HCT116 (cell line): ENCODE data around the gene HYAL1. TPM values are rescaled to one million over a fixed set of nuclear protein-coding genes. Genes with fewer than 3 reads are reported as not detected.

ENCODE experiments used
- ATAC-seq: fragments of 200-7000 bp; cut with Tn5 transposase; 2 replicates; pipeline ENCODE4 v1.9.1; 2020; ENCODE audit warnings: mild to moderate bottlenecking, moderate library complexity
- BruUV-seq: library from RNA; stranded (reverse); fragments of 400-500 nt; replicated peaks from 2 replicates; lab custom pipeline; 2021; lab: Mats Ljungman, UMichigan
- CTCF ChIA-PET: fragments of 300-600 bp; sonication (Branson Sonifier 250); formaldehyde crosslinking; loops from one replicate; lab custom pipeline; 2021; ENCODE audit warnings: antibody characterized with exemption; lab: Charles Lee
- POLR2A ChIA-PET: fragments of 300-600, 350-600 bp; sonication (Branson Sonifier 250); formaldehyde crosslinking; loops from one replicate; lab custom pipeline; 2021; ENCODE audit warnings: antibody characterized with exemption; lab: Charles Lee
- RAD21 ChIA-PET, 2 experiments: fragments of 300-600 bp; sonication (Branson Sonifier 250); formaldehyde crosslinking; loops; one replicate each; lab custom pipeline; 2023; ENCODE audit warnings: low total read pairs in 2 of 2; ENCODE audit not compliant: uncharacterized antibody in 2 of 2, unreplicated experiment in 2 of 2, low non-redundant PET in 1 of 2; lab: Charles Lee
- DNase-seq: peaks from one replicate; pipeline ENCODE4 v3.0.0-alpha.2; 2010; ENCODE audit warnings: low read depth, low spot score
- H2AFZ ChIP-seq: fragments of 200-600 bp; shearing (Covaris generic), sonication (generic); 2 replicates; pipeline ENCODE4 v1.6.1; 2017; ENCODE audit warnings: low read depth, mixed run types, mixed read lengths, antibody characterized with exemption, low read length; ENCODE audit not compliant: poor library complexity, severe bottlenecking
- H3K27ac ChIP-seq: 2 replicates; pipeline ENCODE4 v1.5.1; 2012; ENCODE audit warnings: low read depth, low read length
- H3K27me3 ChIP-seq: fragments of 200-600 bp; sonication (generic); 2 replicates; pipeline ENCODE4 v1.6.1; 2016; ENCODE audit warnings: mixed run types, low read length, mixed read lengths; ENCODE audit not compliant: insufficient read depth
- H3K36me3 ChIP-seq, 2 experiments: fragments of 200-500 bp in 1 of 2; fragments of 200-600 bp in 1 of 2; sonication (Bioruptor generic) in 1 of 2; sonication (generic) in 1 of 2; 2 replicates each; pipeline versions ENCODE4 v1.5.1 to v1.6.1; 2014 to 2016; ENCODE audit warnings: low read length in 2 of 2, inconsistent platforms in 1 of 2, mixed read lengths in 1 of 2, mixed run types in 1 of 2; ENCODE audit not compliant: insufficient read depth in 2 of 2, control insufficient read depth in 1 of 2
- H3K4me1 ChIP-seq, 2 experiments: fragments of 200-600 bp in 1 of 2; sonication (generic) in 1 of 2; 2 replicates each; pipeline versions ENCODE4 v1.5.1 to v1.6.1; 2012 to 2017; ENCODE audit warnings: low read length in 2 of 2, inconsistent platforms in 1 of 2, mild to moderate bottlenecking in 1 of 2, mixed read lengths in 1 of 2, mixed run types in 1 of 2, moderate library complexity in 1 of 2; ENCODE audit not compliant: insufficient read depth in 2 of 2, control insufficient read depth in 1 of 2
- H3K4me2 ChIP-seq: fragments of 200-600 bp; sonication (generic); 2 replicates; pipeline ENCODE4 v1.6.1; 2017; ENCODE audit warnings: mixed run types, low read length, mixed read lengths
- H3K4me3 ChIP-seq, 2 experiments: fragments of 200-600 bp in 1 of 2; sonication (generic) in 1 of 2; replicated peaks in 1 of 2; 2 replicates each; pipeline ENCODE4 v1.5.1; 2011 to 2016; ENCODE audit warnings: low read length in 2 of 2, control low read depth in 1 of 2, low read depth in 1 of 2, mild to moderate bottlenecking in 1 of 2, mixed read lengths in 1 of 2, mixed run types in 1 of 2
- H3K79me2 ChIP-seq: fragments of 200-600 bp; sonication (generic); 2 replicates; pipeline ENCODE4 v1.6.1; 2017; ENCODE audit warnings: mild to moderate bottlenecking, mixed run types, low read length, moderate library complexity, mixed read lengths; ENCODE audit not compliant: insufficient read depth
- H3K9ac ChIP-seq: fragments of 200-600 bp; sonication (generic); 2 replicates; pipeline ENCODE4 v1.6.1; 2016; ENCODE audit warnings: low read length, mixed read lengths
- H3K9me2 ChIP-seq: fragments of 200-600 bp; sonication (generic), shearing (Covaris generic); 2 replicates; pipeline ENCODE4 v1.6.1; 2017; ENCODE audit warnings: mixed run types, mild to moderate bottlenecking, moderate library complexity; ENCODE audit not compliant: insufficient read depth
- H3K9me3 ChIP-seq, 2 experiments: fragments of 200-500 bp in 1 of 2; fragments of 200-600 bp in 1 of 2; sonication (Bioruptor generic) in 1 of 2; sonication (generic) in 1 of 2; 2 replicates each; pipeline ENCODE4 v1.6.1; 2014 to 2017; ENCODE audit warnings: low read length in 2 of 2, mixed read lengths in 2 of 2, inconsistent platforms in 1 of 2, low read depth in 1 of 2, mild to moderate bottlenecking in 1 of 2, mixed run types in 1 of 2, moderate library complexity in 1 of 2; ENCODE audit not compliant: control insufficient read depth in 1 of 2, insufficient read depth in 1 of 2
- H4K20me1 ChIP-seq: fragments of 200-600 bp; sonication (generic), shearing (Covaris generic); 2 replicates; pipeline ENCODE4 v1.6.1; 2017; ENCODE audit warnings: mixed run types, mild to moderate bottlenecking, moderate library complexity; ENCODE audit not compliant: insufficient read depth
- ELF1 ChIP-seq: IDR thresholded peaks from 2 replicates; pipeline ENCODE4 v1.6.1; 2012; ENCODE audit warnings: low read depth, borderline replicate concordance
- JUND ChIP-seq: IDR thresholded peaks from 2 replicates; pipeline ENCODE4 v1.6.1; 2012
- POLR2AphosphoS5 ChIP-seq: IDR thresholded peaks from 2 replicates; pipeline ENCODE4 v1.6.1; 2011; ENCODE audit warnings: mild to moderate bottlenecking, low read depth, low read length, moderate library complexity
- REST ChIP-seq: IDR thresholded peaks from 2 replicates; pipeline ENCODE4 v1.6.1; 2012; ENCODE audit warnings: low read depth
- SIN3A ChIP-seq: IDR thresholded peaks from 2 replicates; pipeline ENCODE4 v1.6.1; 2012; ENCODE audit warnings: low read depth
- SP1 ChIP-seq: IDR thresholded peaks from 2 replicates; pipeline ENCODE4 v1.6.1; 2012; ENCODE audit warnings: low read depth
- SRF ChIP-seq: IDR thresholded peaks from 2 replicates; pipeline ENCODE4 v1.6.1; 2012; ENCODE audit warnings: low read depth
- TCF7L2 ChIP-seq: IDR thresholded peaks from 2 replicates; pipeline ENCODE4 v1.7.0; 2011; ENCODE audit warnings: borderline replicate concordance, inconsistent platforms; ENCODE audit not compliant: insufficient read depth, insufficient read length; ENCODE audit errors: extremely low read depth
- ZFX ChIP-seq: fragments of 450-650 bp; IDR thresholded peaks from 2 replicates; pipeline ENCODE4 v1.6.1; 2017
- intact Hi-C: fragments of 100-400 bp; cut with micrococcal nuclease; formaldehyde crosslinking; loops from 2 replicates; pipeline ENCODE4 v1.10.0; 2022
- total RNA-seq: library from RNA; stranded (reverse); gene quantifications from one replicate; pipeline ENCODE4 v1.2.1, GENCODE V29; 2021; ENCODE audit not compliant: unreplicated experiment

HYAL1 gene
- total RNA-seq, 1 experiment from 2014 or later = 6.1 TPM

GRCh38 chr3:50317300-50317699 is 13.9 kb upstream of the HYAL1 start:
- Histone ChIP-seq H3K27me3 (no peaks in the 10 kb centered on the region), H3K36me3 (peaks cover 2 to 17% of the 10 kb centered on the region in 2 experiments; a peak in 1 of 4 replicates), H3K4me3 (peak overlapping the region; percentile 8 to 46), H3K79me2 (peaks cover 51% of the 10 kb centered on the region), H3K27ac (peak overlapping the region; percentile 98), H3K9me3 (no peaks in the 10 kb centered on the region), H3K9ac (peak overlapping the region; percentile 65), H3K4me1 (peaks cover 59 to 88% of the 10 kb centered on the region in 2 experiments), H2AFZ (no peak overlapping the region), H4K20me1 (no peaks in the 10 kb centered on the region), H3K4me2 (peak overlapping the region; percentile 92), H3K9me2 (no peaks in the 10 kb centered on the region)
- RAD21 ChIA-PET = interaction anchor here (0.8 to 1.5 kb wide), 3 partner anchors 18 to 20 kb away, joined by 3 to 4 read pairs (median 3); partner anchors contain the start of genes HYAL3 (in 2 of the 2) and NAA80 (in 2 of the 2)
- TF ChIP-seq ZFX (no peak), SRF (no peak), SP1 (no peak), TCF7L2 (peak; percentile 84), SIN3A (no peak)
- DNase-seq = peak; percentile 58
- BruUV-seq = no TSS peak
- CTCF ChIA-PET = interaction anchor here (0.9 to 1.6 kb wide), 5 partner anchors 14 to 122 kb away, joined by 3 to 5 read pairs (median 3); partner anchors contain the start of genes HYAL1, HYAL3 and NAA80
- peak; percentile 31 for ATAC-seq
- POLR2A ChIA-PET = interaction anchor here (0.9 to 1.2 kb wide), 7 partner anchors 11 to 38 kb away, joined by 3 to 8 read pairs (median 4); partner anchors contain the start of genes HYAL1, HYAL3, IFRD2 and NAA80
- intact Hi-C loops = no loop called here

DNA sequence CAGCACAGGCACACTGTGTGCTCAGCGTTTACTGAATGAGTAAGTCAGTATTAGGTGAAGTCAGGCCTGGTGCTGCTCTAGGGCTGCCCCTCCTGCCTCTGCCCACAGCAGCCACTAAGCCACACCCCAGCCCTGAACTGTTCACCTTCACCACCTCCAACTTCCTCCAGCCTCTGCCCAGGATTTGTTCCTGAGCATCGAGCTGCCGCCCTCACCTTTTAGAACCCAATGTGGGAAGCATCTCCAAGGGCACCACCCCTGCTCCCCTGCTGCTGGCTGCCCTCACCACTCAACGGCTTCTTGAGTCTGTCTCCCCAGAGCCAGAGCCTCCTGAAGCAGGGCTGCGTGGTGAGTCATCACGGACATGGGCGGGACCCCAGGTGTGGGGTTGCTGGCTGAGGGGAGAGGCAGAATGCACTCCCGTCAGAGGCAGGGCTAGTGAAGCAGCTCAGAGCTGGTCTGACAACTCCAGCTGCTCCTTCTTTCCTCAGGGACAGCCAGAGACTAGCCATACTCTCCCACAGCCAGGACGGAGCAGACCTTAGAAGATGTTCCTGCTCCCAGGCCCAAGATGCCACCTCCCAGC is 13.4 kb upstream of the HYAL1 start:
- peaks cover 51% of the 10 kb centered on the region for H3K79me2 ChIP-seq
- ATAC-seq = peak; percentile 78
- no peaks in the 10 kb centered on the region for H3K27me3 ChIP-seq
- no peaks in the 10 kb centered on the region for H3K9me3 ChIP-seq
- DNase-seq = peak; percentile 93
- H3K9ac ChIP-seq = peak overlapping the region; percentile 65
- CTCF ChIA-PET = interaction anchor here (0.9 to 1.6 kb wide), 5 partner anchors 14 to 122 kb away, joined by 3 to 5 read pairs (median 3); partner anchors contain the start of genes HYAL1, HYAL3 and NAA80
- intact Hi-C loops = no loop called here
- H3K4me3 ChIP-seq = peak overlapping the region; percentile 10 to 46
- BruUV-seq = no TSS peak
- H3K36me3 ChIP-seq = peaks cover 2 to 17% of the 10 kb centered on the region in 2 experiments; a peak in 1 of 4 replicates
- peaks cover 54 to 82% of the 10 kb centered on the region in 2 experiments for H3K4me1 ChIP-seq
- no peaks in the 10 kb centered on the region for H3K9me2 ChIP-seq
- RAD21 ChIA-PET = interaction anchor here in 1 of 2 experiments (0.9 kb wide), 1 partner anchor 17 kb away, joined by 3 read pairs; the partner anchor contains the start of genes HYAL3 and NAA80
- peak overlapping the region; percentile 92 for H3K4me2 ChIP-seq
- peak overlapping the region; percentile 98 for H3K27ac ChIP-seq
- H2AFZ ChIP-seq = no peak overlapping the region
- POLR2A ChIA-PET = interaction anchor here (0.9 to 2.1 kb wide), 8 partner anchors 11 to 37 kb away, joined by 3 to 8 read pairs (median 4); partner anchors contain the start of genes HYAL1, HYAL3, IFRD2 and NAA80
- TF ChIP-seq ELF1 (no peak), SP1 (no peak), SIN3A (no peak), POLR2AphosphoS5 (peak; percentile 84), REST (no peak), JUND (no peak), TCF7L2 (no peak)
- TF ChIP-seq, all 23 proteins: peak for 1
- no peaks in the 10 kb centered on the region for H4K20me1 ChIP-seq
